GM06990 (cell line): ENCODE measurements around the gene EFNB3.

Source experiments
- DNase-seq: peaks from one replicate; pipeline ENCODE4 v3.0.0-alpha.2; 2011; ENCODE audit not compliant: insufficient read length; ENCODE audit errors: extremely low read depth
- H3K27me3 ChIP-seq: replicated peaks from 2 replicates; pipeline ENCODE4 v1.6.0; 2011; ENCODE audit warnings: low read length; ENCODE audit not compliant: control insufficient read depth, insufficient read depth
- H3K36me3 ChIP-seq: 2 replicates; pipeline ENCODE4 v1.5.1; 2011; ENCODE audit warnings: low read length; ENCODE audit not compliant: control insufficient read depth, insufficient read depth
- H3K4me3 ChIP-seq: replicated peaks from 2 replicates; pipeline ENCODE4 v1.5.1; 2011; ENCODE audit warnings: low read depth, mild to moderate bottlenecking, control low read depth, low read length
- TF ChIP-seq, protein P1 (sequence below): IDR thresholded peaks from 2 replicates; pipeline ENCODE4 v1.5.1; 2011; ENCODE audit warnings: low read length, control low read depth, mild to moderate bottlenecking, inconsistent platforms; ENCODE audit not compliant: insufficient read depth, poor library complexity, severe bottlenecking

EFNB3 gene, protein sequence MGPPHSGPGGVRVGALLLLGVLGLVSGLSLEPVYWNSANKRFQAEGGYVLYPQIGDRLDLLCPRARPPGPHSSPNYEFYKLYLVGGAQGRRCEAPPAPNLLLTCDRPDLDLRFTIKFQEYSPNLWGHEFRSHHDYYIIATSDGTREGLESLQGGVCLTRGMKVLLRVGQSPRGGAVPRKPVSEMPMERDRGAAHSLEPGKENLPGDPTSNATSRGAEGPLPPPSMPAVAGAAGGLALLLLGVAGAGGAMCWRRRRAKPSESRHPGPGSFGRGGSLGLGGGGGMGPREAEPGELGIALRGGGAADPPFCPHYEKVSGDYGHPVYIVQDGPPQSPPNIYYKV

GRCh38 chr17:7704601-7705268 lies at the start of gene EFNB3:
TSS of gene EFNB3 (plus strand) at chr17:7705202. CDS start at chr17:7705599, 397 bp downstream.
- TF ChIP-seq, protein P1, sequence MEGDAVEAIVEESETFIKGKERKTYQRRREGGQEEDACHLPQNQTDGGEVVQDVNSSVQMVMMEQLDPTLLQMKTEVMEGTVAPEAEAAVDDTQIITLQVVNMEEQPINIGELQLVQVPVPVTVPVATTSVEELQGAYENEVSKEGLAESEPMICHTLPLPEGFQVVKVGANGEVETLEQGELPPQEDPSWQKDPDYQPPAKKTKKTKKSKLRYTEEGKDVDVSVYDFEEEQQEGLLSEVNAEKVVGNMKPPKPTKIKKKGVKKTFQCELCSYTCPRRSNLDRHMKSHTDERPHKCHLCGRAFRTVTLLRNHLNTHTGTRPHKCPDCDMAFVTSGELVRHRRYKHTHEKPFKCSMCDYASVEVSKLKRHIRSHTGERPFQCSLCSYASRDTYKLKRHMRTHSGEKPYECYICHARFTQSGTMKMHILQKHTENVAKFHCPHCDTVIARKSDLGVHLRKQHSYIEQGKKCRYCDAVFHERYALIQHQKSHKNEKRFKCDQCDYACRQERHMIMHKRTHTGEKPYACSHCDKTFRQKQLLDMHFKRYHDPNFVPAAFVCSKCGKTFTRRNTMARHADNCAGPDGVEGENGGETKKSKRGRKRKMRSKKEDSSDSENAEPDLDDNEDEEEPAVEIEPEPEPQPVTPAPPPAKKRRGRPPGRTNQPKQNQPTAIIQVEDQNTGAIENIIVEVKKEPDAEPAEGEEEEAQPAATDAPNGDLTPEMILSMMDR, result no peak
- peaks cover 6% of the 10 kb centered on the region for H3K36me3 ChIP-seq
- no peaks in the 10 kb centered on the region; the same call in 1 of the 2 replicates for H3K27me3 ChIP-seq
- DNase-seq, result no peak
- H3K4me3 ChIP-seq, result no peak within 1 kb of the TSS

- Histone ChIP-seq H3K27me3 (no peaks in the 10 kb centered on the region; the same call in 1 of the 2 replicates), H3K36me3 (no peaks in the 10 kb centered on the region), H3K4me3 (no peak overlapping the region)
- peak; percentile 35 for DNase-seq
- TF ChIP-seq, protein P1, result no peak
Observed at GRCh38 chr17:7655541-7655840, 49.5 kb upstream of the EFNB3 start.

DNA sequence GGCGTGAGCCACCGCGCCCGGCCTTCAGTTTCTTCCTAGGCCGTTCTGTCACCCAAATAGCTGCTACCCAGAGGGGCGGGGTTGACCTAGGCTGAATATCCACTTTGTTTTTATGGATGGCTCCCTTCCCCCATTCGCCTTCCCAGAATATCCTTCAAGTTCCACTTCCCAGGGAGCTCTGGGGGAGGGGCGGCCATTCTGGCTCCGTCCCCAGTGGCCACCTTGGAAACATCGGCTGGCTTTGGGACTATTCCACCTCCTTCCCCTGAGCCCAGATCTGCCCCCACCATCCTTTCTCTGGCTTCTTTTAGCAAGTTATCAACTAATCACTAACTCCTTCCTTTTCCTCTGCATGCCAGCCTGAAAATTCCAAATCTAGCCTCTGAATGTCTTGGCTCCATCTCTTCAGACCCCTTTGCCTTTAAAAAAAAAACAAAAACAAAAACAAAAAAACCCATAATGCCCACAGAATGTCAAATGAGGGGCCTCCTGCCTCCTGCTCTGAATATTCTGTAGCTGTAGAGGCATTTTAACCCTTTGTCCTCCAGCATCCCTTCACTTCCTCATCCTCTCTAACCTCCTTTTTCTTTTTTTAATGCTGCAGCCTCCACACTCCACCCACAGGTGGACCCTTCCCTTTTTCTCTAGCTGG lies 47.9 kb upstream of the EFNB3 start:
- DNase-seq, result no peak
- no peaks in the 10 kb centered on the region; the same call in 1 of the 2 replicates for H3K27me3 ChIP-seq
- no peak overlapping the region for H3K4me3 ChIP-seq
- TF ChIP-seq, protein P1, result no peak
- no peaks in the 10 kb centered on the region for H3K36me3 ChIP-seq

GRCh38 chr17:7667656-7668406 lies 37.2 kb upstream of the EFNB3 start:
- no peak overlapping the region for H3K4me3 ChIP-seq
- peaks cover 12% of the 10 kb centered on the region for H3K36me3 ChIP-seq
- H3K27me3 ChIP-seq, result no peaks in the 10 kb centered on the region
- no peak for DNase-seq
- TF ChIP-seq, protein P1, result no peak

- Histone ChIP-seq H3K27me3 (no peaks in the 10 kb centered on the region), H3K36me3 (peaks cover 16% of the 10 kb centered on the region)
Observed at GRCh38 chr17:7668482-7668881, 36.5 kb upstream of the EFNB3 start.

More at GRCh38 chr17:7668482-7668881, 36.5 kb upstream of the EFNB3 start:
- TF ChIP-seq, protein P1, result no peak
- no peak for DNase-seq
- no peak overlapping the region for H3K4me3 ChIP-seq
